Stimulated activated CD8-positive, alpha-beta memory T cell treated with anti-CD3 and anti-CD28 coated beads, Interleukin-4, amount 100 ng/mL, for 24 hours (primary cell): ENCODE data around the gene SAT1.

ENCODE experiments used
- DNase-seq: peaks from one replicate; pipeline ENCODE4 v3.0.0-alpha.2; 2020; ENCODE audit warnings: low read depth

SAT1 gene

DNA sequence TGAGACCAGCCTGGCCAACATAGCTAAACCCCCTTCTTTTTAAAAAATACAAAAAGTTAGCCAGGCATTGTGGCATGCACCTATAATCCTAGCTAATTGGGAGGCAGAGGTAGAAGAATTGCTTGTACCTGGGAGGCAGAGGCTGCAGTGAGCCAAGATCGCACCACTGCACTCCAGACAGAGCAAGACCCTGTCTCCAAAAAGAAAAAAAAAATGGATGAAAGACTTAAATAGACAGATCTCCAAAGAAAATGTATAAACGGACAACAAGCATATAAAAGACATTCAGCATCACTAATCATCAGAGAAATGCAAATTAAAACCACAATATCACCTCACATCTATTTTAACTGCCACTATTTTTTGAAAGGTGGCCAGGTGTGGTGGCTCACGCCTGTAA is 6.6 kb upstream of the SAT1 start:
- DNase-seq, result no peak

DNA sequence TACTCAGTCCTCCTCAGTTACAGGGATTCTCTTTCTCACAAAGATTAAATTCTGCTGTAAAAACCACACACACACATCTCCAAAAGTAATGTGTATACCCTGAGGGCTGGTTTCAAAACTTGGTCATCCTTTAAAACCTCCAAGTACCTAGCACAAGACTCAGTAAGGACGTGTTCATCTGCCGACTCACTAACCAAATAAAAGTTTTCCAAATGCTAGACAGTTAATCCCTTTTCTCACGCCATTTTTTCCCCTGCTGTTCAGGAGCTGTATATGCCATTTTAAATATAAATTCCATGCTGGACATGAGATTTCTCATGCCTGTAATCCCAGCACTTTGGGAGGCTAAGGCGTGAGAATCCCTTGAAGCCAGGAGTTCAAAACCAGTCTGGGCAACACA is 3.9 kb upstream of the SAT1 start:
- no peak for DNase-seq

DNA sequence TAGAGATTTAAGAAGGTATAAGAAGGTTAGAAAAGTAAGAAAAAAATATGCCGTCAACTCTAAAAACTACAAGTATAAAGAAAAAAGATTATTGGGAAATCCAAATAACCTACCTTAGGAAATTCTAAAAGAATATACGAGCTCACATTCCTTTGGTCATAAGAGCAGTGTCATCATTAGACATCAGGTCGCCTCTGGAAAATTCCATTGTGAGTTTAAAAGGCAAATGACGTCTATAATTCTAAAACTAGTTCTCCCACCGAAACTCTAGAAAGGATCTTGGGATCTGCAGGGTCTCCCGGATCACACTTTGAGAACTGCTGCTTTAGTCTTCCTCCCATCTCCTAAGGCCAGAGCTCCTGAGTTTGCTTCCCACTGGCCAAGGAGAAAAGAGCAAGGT is 518 bp upstream of the SAT1 start:
- DNase-seq, result no peak

DNA sequence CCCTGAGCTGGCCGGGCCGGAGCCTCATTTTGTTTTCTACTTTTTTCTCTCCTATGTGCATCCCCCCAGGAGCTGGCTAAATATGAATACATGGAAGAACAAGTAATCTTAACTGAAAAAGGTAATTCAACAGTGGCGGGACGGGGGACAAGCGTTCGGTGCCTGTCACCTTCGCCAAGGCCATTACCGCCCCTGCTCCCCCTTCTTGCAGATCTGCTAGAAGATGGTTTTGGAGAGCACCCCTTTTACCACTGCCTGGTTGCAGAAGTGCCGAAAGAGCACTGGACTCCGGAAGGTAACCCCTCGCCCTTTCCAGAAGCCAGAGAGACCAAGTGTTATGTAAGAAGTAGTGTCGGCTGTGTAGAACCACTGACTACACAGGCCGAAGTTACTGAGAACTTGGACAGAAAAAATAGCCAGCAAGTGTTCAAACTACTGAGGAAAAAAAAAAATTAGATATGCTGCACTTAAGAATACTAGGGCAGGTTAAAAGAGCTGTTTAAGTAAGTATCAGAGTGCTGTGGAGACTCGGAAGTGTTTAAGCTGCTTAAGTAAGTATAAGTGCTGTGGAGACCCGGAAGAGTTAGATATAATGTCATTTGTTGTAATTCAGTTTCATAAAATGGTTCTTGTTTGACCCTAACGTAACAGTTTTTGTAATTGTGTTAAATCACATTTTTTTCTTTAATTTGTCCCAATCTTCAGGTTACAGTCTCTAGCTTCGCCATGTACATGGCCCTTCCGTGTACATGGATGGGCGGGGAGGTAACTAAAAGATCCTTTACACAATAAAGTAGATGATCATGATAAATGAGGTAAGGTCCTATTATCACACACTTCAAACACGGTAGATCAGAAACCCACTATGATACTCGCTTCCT is 856 bp downstream of the SAT1 start:
- no peak for DNase-seq

DNA sequence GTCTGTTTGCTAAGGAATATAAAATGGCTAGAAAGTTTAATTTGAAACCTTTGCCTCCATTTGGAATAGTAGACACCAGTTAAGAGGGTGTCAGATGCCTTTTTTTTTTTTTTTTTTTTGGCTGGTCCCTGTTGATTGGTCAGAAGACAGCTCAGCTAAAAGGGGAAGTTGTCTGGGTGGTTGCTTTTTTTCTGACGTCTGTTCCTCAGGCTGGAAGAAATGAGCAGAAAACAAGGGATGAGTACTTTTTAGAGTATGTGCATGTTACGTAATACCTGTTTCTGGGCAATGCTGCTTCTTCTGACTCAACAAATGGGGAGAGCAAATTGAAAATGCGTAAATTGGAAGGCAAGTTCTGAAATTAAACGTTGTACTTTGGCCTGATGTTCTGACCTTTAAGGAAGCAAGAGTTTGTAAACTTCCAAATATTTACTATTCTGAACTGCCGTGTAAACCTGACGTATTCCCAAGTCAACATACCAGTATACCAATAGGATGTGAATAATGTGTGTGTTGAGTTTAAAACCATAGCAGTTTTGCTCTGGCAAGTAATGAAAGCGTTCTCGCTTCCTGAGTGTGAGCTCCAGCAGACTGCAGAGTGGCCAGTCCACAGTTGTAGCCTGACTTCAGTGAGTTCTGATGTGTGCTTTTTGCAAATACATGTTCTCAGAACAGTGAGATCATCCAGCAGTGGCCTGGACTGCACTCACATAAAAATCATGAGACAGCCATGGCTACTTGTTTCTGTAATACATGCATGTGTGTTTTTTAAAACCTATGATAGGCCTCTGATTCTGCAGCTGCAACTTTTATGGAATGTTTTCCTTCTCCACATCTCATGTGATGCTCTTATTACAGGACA is 1.7 kb downstream of the SAT1 start:
- DNase-seq, result no peak

DNA sequence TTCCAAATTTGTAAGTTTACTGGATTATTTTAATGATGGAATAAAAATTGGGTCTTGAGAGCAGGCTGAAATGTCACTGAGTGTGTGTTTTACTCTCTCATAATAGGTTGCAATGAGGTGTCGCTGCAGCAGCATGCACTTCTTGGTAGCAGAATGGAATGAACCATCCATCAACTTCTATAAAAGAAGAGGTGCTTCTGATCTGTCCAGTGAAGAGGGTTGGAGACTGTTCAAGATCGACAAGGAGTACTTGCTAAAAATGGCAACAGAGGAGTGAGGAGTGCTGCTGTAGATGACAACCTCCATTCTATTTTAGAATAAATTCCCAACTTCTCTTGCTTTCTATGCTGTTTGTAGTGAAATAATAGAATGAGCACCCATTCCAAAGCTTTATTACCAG is 2.6 kb downstream of the SAT1 start:
- no peak for DNase-seq

DNA sequence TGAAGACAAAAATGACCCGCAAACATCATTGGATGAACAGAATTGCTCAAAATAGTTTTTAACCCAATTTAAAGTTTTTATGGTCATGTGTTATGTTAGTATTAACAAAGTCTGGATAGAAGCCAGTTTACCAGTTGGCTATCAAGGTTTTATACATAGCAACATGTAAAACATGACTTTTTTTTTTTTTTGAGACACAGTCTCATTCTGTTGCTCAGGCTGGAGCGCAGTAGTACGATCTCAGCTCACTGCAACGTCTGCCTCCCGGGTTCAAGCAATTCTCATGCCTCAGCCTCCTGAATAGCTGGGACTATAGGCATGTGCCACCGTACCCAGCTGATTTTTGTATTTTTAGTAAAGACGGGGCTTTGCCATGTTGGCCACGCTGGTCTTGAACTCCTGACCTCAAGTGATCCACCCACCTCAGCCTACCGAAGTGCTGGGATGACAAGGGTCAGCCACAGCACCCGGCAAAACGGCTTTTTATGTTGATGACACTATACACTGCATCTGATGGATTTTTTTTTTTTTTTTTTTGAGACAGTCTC is 3.4 kb downstream of the SAT1 start:
- no peak for DNase-seq

DNA sequence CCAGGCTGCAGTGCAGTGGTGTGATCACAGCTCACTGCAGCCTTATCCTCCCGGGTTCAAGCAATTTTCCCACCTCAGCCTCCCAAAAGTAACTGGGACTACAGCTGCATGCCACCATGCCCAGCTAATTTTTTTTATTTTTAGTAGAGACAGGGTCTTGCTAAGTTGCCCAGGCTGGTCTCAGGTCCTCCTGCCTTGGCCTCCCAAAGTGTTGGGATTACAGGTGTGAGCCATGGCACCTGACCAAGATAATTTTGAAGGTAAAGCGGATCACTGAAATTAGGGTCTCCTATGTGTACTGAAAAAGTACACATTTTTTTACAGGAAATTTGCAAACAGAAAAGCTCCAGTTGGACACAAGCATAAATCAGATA is 4.8 kb downstream of the SAT1 start:
- no peak for DNase-seq

DNA sequence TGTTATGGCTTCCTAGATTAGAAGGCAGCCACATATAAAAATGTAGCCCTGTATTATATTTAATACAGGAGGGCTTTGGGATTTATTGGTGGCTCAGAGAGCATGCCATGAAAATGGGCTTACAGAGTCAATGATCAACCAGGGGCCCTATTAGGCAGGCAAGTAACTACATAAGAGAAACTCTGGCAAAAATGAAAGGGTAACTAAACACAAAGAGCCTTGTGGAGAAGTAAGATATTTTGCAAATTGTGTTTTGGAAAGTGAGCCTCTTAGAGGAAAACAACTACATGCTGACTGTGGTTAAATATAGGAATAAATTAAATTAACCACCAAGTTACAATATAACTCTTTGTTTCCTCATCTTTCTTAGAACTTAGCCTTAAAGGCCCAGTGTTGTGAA is 5.5 kb downstream of the SAT1 start:
- no peak for DNase-seq

DNA sequence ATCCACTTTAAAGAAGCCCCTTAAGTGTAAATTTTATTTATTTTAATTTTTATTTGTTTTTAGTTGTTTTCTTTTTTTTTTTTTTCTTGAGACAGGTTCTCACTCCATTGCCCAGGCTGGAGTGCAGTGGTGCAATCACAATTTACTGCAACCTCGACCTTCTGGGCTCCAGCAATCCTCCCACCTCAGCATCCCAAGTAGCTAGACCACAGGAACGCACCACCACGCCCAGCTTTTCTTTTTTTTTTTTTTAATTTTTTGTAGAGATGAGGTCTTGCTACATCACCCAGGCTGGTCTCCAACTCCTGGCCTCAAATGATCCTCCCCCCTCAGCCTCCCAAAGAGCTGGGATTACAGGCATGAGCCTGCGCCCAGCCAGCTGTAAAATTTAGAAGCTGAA is 6.0 kb downstream of the SAT1 start:
- DNase-seq, result no peak

DNA sequence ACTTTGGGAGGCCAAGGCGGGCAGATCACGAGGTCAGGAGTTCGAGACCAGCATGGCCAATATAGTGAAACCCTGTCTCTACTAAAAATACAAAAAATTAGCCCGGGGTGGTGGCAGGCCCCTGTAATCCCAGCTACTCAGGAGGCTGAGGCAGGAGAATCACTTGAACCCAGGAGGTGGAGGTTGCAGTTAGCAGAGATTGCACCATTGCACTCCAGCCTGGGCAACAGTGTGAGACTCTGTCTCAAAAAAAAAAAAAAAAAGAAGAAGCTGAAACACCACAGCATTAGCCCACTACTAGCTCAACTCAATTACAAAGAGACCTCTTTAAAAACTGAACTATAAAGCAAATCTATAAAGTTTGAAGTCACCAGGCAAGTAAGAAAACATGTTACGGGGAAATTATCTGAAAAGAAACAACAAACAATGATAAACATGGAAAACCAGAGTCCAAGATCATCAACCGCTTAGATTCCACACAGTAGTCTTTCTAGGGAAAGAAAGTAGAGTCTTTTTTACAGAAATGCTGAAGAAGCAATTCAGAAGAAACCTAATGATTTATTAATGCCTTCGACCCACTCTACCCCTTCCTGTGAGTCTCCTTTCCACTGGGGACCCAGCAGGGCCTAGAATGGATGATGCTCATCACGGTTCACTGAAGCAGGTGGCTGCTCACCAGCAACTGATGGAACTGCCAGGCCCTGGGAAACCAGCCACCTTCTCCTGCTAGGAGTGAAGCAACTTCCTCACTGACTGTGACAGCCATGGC is 6.6 kb downstream of the SAT1 start:
- DNase-seq, result no peak

DNA sequence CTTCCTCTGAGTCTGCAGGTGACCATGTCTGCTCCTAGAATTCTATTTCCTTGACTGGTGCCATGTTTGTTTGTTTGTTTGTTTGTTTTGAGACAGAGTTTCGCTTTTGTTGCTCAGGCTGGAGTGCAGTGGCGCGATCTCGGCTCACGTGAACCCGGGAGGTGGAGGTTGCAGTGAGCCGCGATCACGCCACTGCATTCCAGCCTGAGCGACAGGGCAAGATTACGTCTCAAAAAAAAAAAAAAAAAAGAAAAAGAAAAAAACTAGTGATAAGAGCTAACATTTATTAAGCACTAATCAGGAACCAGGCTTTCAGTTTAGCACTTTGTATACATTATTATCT is 7.2 kb downstream of the SAT1 start:
- DNase-seq, result no peak

DNA sequence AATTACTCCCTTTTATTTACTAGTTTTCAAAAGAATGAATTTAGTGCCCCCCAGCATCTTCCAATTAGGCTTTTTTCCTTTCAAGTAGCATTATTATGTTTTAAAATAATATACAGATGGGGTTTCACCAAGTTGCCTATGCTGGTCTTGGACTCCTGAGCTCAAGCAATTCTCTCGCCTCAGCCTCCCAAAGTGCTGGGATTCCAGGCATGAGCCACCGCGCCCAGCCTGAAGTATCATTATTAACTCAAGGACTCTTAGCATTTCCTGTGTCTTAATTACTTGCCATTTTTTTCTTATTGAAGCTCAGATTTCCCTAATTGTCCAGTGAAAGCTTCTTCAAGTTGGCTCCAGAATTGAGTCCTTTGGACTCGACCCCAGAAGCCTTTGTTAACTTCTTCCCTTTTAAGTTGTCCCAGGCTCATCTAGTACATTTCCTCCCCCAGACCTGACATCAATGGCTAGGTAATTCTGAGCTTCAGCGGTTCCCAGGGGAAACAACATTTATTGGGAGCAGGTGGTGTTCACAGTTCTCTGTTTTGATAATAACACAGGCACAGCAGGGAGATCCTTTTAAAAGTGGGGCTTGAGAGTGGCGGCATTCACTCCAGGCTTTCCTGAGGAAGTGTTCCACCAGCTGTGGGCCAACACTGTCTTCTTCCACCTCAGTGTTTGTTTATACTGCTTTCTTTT is 10.0 kb downstream of the SAT1 start:
- no peak for DNase-seq

DNA sequence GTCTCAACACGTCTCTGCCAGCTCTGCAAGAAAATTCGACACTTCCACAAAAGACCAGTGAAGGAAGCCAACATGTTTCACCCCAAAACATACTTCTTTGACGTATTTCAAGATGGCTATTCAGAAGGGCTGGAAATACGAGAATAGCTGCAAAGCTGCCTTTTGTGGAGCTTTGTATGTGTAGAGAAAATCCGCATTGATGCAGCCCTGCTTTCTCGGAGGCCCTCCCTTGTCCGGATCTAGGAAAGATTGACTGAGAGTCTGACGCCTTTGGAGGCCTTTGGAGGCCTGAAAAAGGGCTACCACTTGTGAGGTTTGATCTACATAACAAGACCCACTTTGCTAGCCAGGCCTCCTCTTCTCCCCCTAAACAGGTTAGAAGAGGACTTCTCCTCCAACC is 12.2 kb downstream of the SAT1 start:
- DNase-seq, result no peak

DNA sequence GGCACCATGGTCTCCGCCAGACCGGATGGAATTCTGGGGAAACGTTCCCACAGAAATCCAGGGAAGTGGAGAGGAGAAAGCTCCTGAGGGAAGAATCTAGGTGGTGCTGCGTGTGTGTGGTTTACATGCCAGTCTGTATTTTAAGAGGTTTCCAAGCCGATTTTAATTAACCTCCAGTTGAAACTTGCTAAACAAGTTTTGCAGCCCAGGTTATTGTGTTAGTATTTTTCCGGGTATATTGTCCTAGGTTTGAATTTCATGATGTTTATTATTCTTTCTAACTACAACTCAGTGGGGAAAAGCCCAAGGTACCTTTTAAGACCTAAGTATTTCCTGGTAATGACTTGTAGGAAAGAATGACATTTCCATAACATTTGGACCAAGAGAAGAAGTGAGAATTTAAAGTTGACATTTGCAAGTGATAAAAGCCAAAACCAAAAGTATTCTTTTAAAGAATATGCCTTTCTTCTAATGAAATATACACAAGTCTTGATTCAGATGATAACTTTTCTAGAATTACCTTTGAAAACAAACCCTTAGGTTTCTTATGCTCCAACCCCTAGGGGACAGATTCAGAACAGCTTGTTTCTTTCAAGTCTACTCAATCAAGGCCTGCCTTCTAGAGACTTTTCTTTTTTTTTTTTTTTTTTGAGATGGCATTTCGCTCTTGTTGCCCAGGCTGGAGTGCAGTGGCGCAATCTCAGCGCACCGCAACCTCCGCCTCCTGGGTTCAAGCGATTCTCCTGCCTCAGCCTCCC is 14.6 kb downstream of the SAT1 start:
- no peak for DNase-seq

DNA sequence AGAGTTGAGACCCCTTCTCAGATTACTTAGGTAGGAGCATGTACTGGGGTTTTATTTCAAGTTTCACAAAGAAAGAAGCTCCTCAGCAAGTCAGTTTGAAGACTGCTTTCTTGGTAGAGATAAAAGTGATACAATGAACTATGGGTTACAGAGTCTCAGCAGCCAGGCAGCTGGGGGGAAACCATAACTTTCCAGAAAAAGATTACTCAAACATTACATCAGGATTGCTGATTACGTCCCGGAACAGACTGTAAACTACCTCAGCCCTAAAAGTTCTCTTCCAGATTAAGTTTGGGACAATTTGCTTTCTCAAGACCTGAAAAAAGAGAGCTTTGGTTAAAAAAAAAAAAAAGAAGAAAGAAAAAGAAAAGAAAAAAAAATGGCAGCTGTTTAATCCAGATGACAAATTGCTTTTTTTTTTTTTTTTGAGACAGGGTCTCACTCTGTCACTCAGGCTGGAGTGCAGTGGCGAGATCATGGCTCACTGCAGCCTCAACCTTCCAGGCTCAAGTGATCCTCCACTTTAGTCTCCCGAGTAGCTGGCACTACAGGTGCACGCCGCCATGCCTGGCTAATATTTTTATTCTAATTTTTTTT is 16.6 kb downstream of the SAT1 start:
- no peak for DNase-seq

DNA sequence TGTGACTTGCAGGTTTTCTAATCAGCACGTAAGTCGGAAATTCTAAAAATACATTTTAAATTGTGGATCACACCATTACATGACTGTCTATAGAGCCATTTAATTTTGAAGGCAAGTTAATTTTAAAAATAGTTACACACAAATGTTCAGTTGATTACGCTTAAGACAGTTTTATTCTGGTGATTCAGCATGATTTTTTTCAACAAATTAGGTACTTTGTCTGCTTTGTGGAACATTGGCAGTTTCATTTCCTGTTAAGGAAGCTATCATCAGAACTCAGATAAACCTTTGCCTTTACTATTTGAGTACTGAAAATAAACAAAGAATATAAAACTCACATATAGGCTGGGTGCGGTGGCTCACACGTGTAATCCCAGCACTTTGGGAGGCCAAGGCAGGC is 19.5 kb downstream of the SAT1 start:
- no peak for DNase-seq

DNA sequence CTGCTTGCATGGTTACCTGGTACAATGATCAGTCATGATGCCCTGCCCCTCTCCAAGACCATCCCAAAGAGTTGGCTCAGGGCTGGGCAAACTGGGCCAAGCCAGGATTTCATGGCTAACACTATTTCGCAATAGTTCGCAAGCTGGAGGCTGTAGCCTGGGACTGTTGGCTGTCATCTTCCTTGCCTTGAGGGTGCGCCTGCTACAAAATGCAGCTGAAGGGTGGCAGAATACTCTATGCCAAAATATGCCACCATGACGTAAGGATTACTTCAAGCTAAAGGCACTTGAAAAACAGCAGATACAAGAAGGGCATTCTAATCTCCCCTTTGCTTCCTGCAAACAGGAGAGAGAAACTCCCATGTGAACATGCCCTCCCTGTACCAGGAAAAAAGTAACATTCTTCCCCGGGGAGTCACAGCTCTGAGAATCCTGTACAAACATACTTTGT is 21.0 kb downstream of the SAT1 start:
- DNase-seq, result no peak

DNA sequence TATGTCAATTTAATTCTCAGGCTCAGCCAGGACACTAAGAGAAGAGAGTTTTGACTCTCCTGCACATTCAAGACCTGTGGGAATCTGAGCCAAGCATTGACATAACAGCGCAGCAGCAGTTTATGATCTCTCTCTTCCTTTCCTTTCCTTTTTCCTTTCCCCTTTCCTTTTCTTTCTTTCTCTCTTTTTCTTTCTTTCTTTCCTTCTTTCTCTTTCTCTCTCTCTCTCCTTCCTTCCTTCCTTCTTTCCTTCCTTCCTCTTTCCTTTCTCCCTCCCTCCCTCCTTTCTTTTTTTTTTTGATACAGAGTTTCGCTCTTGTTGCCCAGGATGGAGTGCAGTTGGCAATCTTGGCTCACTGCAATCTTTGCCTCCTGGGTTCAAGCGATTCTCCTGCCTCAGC is 21.6 kb downstream of the SAT1 start:
- no peak for DNase-seq

DNA sequence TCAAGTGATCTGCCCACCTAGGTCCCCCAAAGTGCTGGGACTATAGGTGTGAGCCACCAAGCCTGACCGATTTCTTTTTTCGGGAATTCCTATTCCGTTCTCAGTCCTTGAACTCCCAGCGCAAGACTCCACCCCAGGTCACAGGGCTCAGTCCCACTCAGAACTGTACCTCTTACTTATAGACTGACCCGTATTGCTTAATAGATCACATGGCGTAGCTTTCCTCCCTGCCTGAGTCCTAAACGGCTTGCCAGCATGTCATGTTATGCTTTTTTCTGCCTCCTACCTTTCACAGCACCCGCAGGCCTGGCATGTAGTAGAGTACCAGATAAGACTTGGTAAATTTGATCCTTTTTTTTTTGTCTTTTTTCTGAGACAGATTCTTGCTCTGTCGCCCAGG is 22.4 kb downstream of the SAT1 start:
- DNase-seq, result no peak

DNA sequence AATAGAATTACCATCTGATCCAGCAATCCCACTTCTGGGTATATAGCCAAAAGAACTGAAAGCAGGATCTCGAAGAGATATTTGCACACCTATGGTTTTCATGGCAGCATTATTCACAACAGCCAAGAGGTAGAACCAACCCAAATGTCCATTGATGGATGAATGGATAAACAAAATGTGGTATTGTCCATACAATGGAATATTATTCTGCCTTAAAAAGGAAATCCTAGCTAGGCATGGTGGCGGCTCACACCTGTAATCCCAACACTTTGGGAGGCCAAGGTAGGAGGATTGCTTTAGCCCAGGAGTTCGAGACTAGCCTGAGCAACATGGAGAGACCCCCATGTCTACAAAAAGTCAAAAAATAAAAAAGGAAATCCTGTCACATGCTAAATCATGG is 27.3 kb downstream of the SAT1 start:
- no peak for DNase-seq
